SIG-M5 (cell line): ENCODE measurements around the gene SGF29.
"Not testable (repeated sequence)": the region's sequence is repeated elsewhere in the genome, so short reads cannot be mapped to it uniquely, and the experiment has no call there.

Experiments used
- DNase-seq: peaks from one replicate; lab custom pipeline; 2025; lab: John Stamatoyannopoulos, UW

The SGF29 gene

GRCh38 chr16:28532940-28533647 lies 20.6 kb upstream of the SGF29 start:
- no peak for DNase-seq

- DNase-seq = peak; percentile 75
Observed at GRCh38 chr16:28534542-28535373, 19.0 kb upstream of the SGF29 start.

- DNase-seq = no peak
Observed at GRCh38 chr16:28537076-28537475, 16.6 kb upstream of the SGF29 start.

GRCh38 chr16:28537964-28538732 lies 15.6 kb upstream of the SGF29 start:
- no peak for DNase-seq

- DNase-seq = no peak
Observed at GRCh38 chr16:28538733-28539596, 14.8 kb upstream of the SGF29 start, which contains the start of gene NUPR1. TSS of gene NUPR1 (minus strand) at chr16:28538974. CDS start at chr16:28538907, 67 bp downstream.

GRCh38 chr16:28540346-28540745 lies 13.4 kb upstream of the SGF29 start:
- DNase-seq = no peak

- no peak for DNase-seq
Observed at GRCh38 chr16:28542646-28543045, 11.1 kb upstream of the SGF29 start.

GRCh38 chr16:28543072-28543471 lies 10.6 kb upstream of the SGF29 start:
- DNase-seq = no peak

GRCh38 chr16:28544998-28545397 lies 8.7 kb upstream of the SGF29 start:
- no peak for DNase-seq

- DNase-seq = not testable (repeated sequence)
Observed at GRCh38 chr16:28545964-28546363, 7.8 kb upstream of the SGF29 start.

- DNase-seq = no peak
Observed at GRCh38 chr16:28546626-28547025, 7.1 kb upstream of the SGF29 start.

GRCh38 chr16:28548306-28548802 lies 5.4 kb upstream of the SGF29 start:
- no peak for DNase-seq

- no peak for DNase-seq
Observed at GRCh38 chr16:28549301-28549899, 4.3 kb upstream of the SGF29 start.

- DNase-seq = no peak
Observed at GRCh38 chr16:28554634-28555423, 1.1 kb downstream of the SGF29 start.

GRCh38 chr16:28555561-28555960 lies 1.8 kb downstream of the SGF29 start:
- DNase-seq = no peak

- no peak for DNase-seq
Observed at GRCh38 chr16:28556914-28557320, 3.2 kb downstream of the SGF29 start.

GRCh38 chr16:28558456-28558855 lies 4.7 kb downstream of the SGF29 start:
- DNase-seq = no peak

- no peak for DNase-seq
Observed at GRCh38 chr16:28561557-28562187, 8.0 kb downstream of the SGF29 start.

- DNase-seq = no peak
Observed at GRCh38 chr16:28562199-28562598, 8.5 kb downstream of the SGF29 start.

GRCh38 chr16:28563218-28563617 lies 9.5 kb downstream of the SGF29 start:
- no peak for DNase-seq
